ENCODE measurements around the gene SPIN4. TPM values are rescaled to one million over a fixed set of nuclear protein-coding genes. Genes with fewer than 3 reads are reported as not detected.
"Not testable (repeated sequence)": the region's sequence is repeated elsewhere in the genome, so short reads cannot be mapped to it uniquely, and the experiment has no call there.

SPIN4 gene
- 5.8 TPM for total RNA-seq

DNA sequence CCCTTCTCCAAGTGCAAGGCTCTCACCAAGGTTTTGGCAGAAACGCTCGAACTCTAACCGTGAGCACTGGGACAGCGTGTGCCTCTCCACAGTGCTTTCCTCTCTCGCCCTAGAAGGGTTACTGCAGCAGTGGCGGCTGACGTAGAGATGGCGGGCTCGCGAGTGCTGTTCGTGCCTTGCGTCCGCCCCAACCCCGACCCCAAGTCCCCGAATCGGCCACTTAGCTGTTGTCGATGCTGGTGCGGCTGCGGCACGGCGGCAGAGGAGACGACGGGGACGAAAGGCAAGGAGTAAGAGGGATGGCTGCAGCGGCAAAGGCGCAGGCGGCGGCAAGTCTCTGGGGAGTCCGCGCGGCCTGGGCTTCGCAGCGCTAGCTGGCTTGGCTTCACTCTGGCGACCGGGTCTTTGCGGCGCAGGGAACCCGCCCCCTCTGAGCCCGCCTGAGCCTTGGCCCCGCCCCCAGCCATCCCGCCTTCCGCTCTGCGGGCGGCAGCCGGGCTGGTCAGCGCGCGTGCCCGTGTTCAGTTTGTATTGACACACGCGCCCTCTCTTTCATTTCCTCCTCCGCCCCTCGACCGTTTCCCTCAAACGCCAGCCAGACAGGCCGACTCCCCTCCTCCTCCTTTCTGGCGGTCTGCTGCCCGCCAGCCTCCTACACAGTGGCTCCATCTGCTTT lies at the start of gene SPIN4:
TSS of gene SPIN4 (minus strand) at position 392 of the 676 bp plus-strand sequence. CDS start 513 bp downstream, outside the sequence.
- peak; percentile 98 for ATAC-seq
- intact Hi-C loops (cut with DNase I) = no loop called here

DNA sequence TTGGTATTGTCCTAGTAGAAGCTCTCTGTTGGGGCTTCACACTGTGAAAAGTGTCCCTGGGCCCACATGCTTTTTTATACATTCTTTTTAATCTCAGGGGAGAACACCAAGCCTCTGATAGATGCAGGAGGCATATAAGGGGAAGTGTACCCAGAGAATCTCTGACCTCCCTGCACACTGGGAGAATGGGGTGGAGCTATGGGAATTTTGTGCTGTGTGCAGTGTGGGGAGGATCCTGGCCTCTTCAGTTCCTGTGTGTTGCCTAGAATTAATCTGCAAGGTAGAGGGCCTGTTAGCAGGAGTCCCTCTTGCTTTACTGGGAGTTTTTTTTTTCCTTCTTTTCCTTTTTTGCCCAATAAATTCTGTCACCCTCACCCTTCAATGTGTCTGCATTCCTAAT lies 49.2 kb upstream of the SPIN4 start:
- ATAC-seq (no peak), DNase-seq (ENCODE audit: low spot score) (no peak)
- intact Hi-C loops (cut with DNase I) = no loop called here

More for the DNA sequence above, at the start of gene SPIN4:
- DNase-seq (ENCODE audit: low spot score) = peak; percentile 90

DNA sequence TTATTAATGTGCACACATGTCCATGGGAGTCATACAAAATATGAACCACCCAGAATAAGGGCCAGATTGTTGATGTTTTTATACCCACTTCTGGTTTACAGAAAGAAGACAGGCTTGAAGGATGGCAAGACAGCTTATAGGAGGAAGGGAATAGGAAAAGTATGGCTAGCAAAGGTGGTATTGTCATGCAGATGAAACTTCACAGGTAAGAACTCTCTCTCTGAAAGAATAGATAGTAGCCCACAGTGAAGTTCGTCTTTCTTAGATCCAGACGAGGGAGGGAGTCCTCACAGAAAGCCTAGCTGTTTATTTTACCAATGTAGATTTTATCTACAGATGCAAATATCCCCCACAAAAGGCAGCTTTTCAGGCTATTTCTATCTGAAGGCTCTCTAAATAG lies 43.7 kb upstream of the SPIN4 start:
- ATAC-seq (no peak), DNase-seq (ENCODE audit: low spot score) (no peak)
- intact Hi-C loops (cut with DNase I) = no loop called here

DNA sequence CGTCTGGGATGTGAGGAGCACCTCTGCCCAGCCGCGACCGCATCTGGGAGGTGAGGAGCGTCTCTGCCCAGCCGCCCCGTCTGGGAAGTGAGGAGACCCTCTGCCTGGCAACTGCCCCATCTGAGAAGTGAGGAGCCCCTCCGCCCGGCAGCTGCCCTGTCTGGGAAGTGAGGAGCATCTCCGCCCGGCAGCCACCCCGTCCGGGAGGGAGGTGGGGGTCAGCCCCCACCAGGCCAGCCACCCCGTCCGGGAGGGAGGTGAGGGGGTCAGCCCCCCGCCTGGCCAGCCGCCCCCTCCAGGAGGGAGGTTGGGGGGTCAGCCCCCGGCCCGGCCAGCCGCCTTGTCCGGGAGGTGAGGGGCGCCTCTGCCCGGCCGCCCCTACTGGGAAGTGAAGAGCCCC lies 42.0 kb upstream of the SPIN4 start:
- ATAC-seq; DNase-seq (ENCODE audit: low spot score); intact Hi-C loops (cut with DNase I): not testable (repeated sequence)

DNA sequence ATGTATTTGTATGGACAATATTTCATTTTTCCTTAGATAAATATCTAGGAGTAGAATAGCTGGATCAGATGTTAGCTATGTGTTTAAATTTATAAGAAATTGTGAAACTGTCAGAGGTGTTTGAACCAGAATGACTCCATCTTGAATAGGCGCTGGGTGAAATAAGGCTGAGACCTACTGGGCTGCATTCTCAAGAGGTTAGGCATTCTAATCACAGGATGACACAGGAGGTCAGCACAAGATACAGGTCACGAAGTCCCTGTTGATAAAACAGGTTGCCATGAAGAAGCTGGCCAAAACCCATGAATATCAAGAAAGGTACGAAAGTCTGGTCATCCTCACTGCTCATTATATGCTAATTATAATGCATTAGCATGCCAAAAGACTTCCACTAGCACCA lies 36.3 kb upstream of the SPIN4 start:
- intact Hi-C loops (cut with DNase I) = no loop called here
- ATAC-seq = no peak
- no peak for DNase-seq (ENCODE audit: low spot score)

DNA sequence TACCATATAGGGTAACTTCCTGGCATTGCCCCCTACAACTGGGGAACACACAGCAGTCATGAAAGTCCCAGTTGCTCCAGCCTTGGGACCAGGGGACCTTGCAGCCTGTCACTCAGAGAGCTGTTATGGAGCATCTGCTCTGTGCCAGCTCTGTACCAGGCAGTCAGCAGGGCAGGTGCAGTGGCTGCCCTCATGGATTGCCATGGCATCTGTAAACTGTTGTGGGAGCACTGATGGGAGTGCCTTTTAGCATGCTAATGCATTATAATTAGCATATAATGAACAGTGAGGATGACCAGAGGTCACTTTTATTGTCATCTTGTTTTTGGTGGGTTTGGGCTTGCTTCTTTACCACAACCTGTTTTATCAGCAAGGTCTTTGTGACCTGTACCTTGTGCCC lies 33.1 kb upstream of the SPIN4 start:
- DNase-seq (ENCODE audit: low spot score); ATAC-seq; intact Hi-C loops (cut with DNase I): not testable (repeated sequence)

DNA sequence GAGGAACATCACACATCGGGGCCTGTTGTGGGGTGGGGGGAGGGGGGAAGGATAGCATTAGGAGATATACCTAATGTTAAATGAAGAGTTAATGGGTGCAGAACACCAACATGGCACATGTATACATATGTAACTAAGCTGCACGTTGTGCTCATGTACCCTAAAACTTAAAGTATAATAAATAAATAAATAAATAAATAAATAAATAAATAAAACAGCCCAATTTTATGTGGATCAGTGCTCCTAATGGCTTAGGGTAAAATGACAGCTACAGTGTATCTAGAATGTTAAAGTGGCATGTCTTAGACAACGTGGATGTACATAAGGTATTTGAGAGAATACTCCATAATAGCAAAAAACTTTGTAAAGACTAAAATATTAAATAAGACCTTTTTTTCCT lies 21.9 kb upstream of the SPIN4 start:
- intact Hi-C loops (cut with DNase I); ATAC-seq; DNase-seq (ENCODE audit: low spot score): not testable (repeated sequence)

DNA sequence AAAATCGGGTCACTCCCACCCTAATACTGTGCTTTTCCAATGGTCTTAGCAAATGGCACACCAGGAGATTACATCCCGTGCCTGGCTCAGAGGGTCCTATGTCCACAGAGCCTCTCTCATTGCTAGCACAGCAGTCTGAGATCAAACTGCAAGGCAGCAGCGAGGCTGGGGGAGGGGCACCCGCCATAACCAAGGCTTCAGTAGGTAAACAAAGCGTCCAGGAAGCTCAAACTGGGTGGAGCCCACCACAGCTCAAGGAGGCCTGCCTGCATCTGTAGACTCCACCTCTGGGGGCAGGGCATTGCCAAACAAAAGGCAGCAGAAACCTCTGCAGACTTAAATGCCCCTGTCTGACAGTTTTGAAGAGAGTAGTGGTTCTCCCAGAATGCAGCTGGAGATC lies 16.6 kb upstream of the SPIN4 start:
- DNase-seq (ENCODE audit: low spot score); ATAC-seq; intact Hi-C loops (cut with DNase I): not testable (repeated sequence)

DNA sequence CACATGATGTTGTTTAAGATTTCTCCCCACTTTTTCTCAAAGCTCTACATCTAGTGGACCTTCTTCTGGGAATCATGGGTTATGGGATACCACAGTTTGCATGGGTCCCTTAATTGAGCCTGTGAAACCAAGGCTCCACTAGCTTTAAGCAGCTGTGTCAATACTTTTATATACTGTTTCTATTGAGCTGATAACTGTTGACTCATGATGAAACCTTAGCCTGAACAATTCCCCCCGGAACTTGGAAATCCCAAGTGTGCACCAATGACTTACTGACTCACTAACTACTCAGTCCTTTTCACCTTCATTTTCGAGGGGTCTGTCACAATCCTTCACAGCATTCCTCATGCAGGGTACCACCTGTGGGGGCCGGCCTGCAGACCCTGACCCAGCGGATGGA lies 12.7 kb upstream of the SPIN4 start:
- ATAC-seq = no peak
- DNase-seq (ENCODE audit: low spot score) = no peak
- intact Hi-C loops (cut with DNase I) = no loop called here

DNA sequence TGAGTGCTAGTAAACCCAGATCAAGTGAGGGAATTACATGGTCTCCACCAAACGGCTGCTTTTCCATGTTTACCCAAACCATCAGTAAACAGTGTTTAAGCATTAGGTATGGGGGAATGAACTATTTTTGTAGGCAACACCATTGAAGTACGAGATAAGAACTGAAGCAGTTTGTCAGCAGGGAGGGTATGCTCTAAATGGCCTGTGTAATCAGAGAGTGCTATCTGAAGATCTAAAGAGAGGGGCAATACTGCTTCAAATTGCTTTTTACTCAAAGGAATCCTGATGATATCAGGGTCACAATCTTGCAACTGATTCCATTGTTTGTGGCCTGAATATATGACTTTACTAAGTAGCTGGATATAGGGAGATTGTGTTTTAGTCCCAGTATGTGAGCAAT lies 10.4 kb upstream of the SPIN4 start:
- DNase-seq (ENCODE audit: low spot score) (no peak), ATAC-seq (no peak)
- intact Hi-C loops (cut with DNase I) = no loop called here

DNA sequence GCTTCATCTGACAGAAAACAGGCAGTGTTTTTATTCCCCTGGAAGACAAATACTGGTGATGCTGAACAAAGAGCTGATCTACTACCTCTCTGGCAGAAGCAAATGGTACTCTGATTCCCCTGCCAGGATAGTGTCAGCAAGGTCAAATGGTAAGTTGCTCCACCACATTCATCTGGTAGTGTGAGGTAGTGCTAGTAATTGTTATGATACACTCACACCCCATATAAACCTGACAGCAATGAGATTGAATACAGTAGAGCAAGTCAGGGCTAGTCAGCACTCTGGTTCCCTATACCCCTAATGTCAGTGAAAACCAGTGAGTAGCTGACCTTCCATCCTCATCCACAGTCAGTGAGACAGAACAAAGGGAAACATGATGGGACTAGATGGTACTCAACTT lies 3.4 kb upstream of the SPIN4 start:
- DNase-seq (ENCODE audit: low spot score) (no peak), ATAC-seq (no peak)
- intact Hi-C loops (cut with DNase I) = no loop called here

DNA sequence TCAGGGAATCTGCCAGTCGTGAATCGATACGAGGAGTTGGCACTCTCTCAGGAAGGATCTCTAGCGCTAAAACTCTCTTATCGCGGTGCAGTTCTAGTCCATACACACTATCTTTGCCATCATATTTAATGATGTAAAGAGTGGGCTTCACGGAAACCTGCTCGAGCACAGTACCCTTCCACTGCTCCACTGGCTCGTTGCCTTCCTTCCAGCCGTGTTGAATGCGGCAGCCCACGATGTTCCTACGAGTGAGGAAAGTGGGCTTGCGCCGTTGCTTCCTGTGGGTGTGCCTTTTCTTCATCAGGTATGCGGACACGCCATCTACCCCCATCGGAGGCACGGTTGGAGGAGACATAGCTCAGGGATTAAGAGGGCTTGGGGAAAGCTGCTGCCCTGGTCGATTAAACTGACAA lies 661 bp downstream of the SPIN4 start:
- intact Hi-C loops (cut with DNase I) = no loop called here
- no peak for DNase-seq (ENCODE audit: low spot score)
- peak; percentile 53 for ATAC-seq

DNA sequence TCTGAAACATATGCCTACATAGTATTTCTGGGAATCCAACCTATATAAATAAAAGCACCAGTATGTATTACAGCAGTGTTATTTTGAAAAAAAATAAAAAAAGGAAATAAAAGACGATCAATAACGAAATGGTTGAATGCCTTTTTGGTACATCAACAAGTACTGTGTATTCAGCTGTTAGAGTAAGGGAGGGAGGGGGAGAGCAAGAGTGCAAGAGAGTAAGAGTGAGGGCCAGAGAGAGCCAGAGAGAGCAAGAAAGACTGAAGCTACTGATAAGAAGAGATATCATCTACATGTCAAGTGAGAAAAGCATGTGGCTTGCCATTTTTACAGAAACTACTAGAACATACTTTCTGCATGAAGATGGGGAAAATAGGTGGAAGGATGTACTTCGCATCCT lies 1.8 kb downstream of the SPIN4 start:
- ATAC-seq = no peak
- intact Hi-C loops (cut with DNase I) = no loop called here
- DNase-seq (ENCODE audit: low spot score) = no peak

DNA sequence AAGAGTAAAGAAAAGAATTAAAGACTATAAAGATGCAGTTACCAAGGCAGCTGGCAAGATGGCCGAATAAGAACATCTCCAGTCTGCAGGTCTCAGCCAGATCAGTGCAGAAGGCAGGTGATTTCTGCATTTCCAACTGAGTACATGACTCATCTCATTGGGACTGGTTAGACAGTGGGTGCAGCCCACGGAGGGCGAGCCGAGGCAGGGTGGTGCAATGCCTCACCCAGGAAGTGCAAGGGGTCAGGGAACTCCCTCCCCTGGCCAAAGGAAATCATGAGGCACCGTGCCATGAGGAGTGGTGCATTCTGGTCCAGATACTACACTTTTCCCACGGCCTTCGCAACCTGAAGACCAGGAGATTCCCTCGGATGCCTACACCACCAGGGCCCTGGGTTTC lies 20.5 kb downstream of the SPIN4 start:
- DNase-seq (ENCODE audit: low spot score) (no peak), ATAC-seq (no peak)
- intact Hi-C loops (cut with DNase I) = no loop called here

DNA sequence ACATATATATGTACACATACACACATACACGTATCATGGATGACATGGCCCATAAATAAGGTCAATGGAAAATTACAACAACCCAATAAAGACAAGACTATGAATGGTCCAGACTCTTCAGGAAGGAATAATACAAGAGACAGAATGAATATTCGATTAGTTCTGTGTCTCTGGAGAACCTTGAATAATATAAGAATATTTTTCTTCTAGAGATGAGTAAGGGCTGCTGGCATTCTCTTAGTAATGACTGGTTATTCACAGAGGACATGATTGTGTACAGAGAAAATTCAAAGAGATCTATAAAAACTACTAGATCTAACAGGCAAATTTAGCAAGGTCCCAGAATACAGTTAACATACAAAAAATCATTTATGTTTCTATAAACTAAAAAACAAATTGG lies 23.3 kb downstream of the SPIN4 start:
- intact Hi-C loops (cut with DNase I) = no loop called here
- no peak for ATAC-seq

DNA sequence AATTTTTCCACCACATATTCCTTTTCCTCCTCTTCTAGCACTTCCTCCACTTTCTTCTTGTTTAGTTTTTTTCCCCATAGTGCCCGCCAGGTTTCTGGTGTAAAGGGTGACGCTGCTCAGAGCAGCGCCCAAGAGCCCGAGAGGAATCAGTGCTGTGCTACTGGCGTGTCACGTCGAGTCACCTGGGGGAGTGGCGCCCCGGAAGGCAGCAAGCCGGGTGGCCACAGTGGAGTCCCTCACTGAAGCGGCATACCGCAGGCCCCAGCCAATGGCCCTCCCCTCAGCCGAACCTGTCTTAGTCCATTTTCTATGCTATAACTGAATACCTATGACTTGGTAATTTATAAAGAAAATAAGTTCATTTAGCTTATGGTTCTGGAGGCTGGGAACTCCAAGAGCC lies 51.5 kb downstream of the SPIN4 start:
- intact Hi-C loops (cut with DNase I) = no loop called here
- DNase-seq (ENCODE audit: low spot score) (no peak), ATAC-seq (no peak)

More for the DNA sequence above, 23.3 kb downstream of the SPIN4 start:
- DNase-seq (ENCODE audit: low spot score) = no peak
